HepG2 (cell line): ENCODE data around the gene SLC17A9. TPM values are rescaled to one million over a fixed set of nuclear protein-coding genes. Genes with fewer than 3 reads are reported as not detected.
A peak's percentile ranks its signal among the peaks of the same experiment; 100 is the strongest.

Experiments used
- FIP1L1 ChIP-seq: fragments of 200-400 bp; formaldehyde crosslinking; IDR thresholded peaks from 2 replicates; pipeline ENCODE4 v1.6.1; 2018; ENCODE audit warnings: low read depth, mild to moderate bottlenecking, low read length, moderate library complexity, borderline replicate concordance; ENCODE audit not compliant: insufficient read depth
- HNRNPK ChIP-seq: fragments of 200-400 bp; formaldehyde crosslinking; IDR thresholded peaks from 2 replicates; pipeline ENCODE4 v1.6.1; 2018; ENCODE audit warnings: low read length, low read depth, moderate library complexity, mild to moderate bottlenecking; ENCODE audit not compliant: poor library complexity, severe bottlenecking
- HOXA9 ChIP-seq: sonication (generic); formaldehyde crosslinking; IDR thresholded peaks from 2 replicates; pipeline ENCODE4 v1.8.1; 2022; ENCODE audit warnings: missing genetic modification reagents, mild to moderate bottlenecking, moderate library complexity, borderline replicate concordance
- KDM5B ChIP-seq: sonication (generic); formaldehyde crosslinking; IDR thresholded peaks from 2 replicates; pipeline ENCODE4 v1.4.0; 2020; ENCODE audit warnings: missing genetic modification reagents, mild to moderate bottlenecking, borderline replicate concordance
- POLR2AphosphoS2 ChIP-seq: IDR thresholded peaks from 2 replicates; pipeline ENCODE4 v1.6.1; 2011; ENCODE audit warnings: low read depth, low read length, improper control_type of control experiment
- SALL1 ChIP-seq: sonication (generic); formaldehyde crosslinking; IDR thresholded peaks from 2 replicates; pipeline ENCODE4 v1.8.0; 2022; ENCODE audit warnings: mild to moderate bottlenecking, missing genetic modification reagents
- TRIM24 ChIP-seq: sonication (generic); formaldehyde crosslinking; IDR thresholded peaks from 2 replicates; pipeline ENCODE4 v1.8.0; 2022; ENCODE audit warnings: mild to moderate bottlenecking, missing genetic modification reagents
- ZC3H13 ChIP-seq: sonication (generic); formaldehyde crosslinking; IDR thresholded peaks from 2 replicates; pipeline ENCODE4 v1.8.1; 2023; ENCODE audit warnings: mild to moderate bottlenecking, missing genetic modification reagents, moderate library complexity
- ZC3H4 ChIP-seq: sonication (generic); formaldehyde crosslinking; IDR thresholded peaks from 2 replicates; pipeline ENCODE4 v1.4.0; 2020; ENCODE audit warnings: missing genetic modification reagents, borderline replicate concordance
- ZNF292 ChIP-seq: sonication (generic); formaldehyde crosslinking; IDR thresholded peaks from 2 replicates; pipeline ENCODE4 v1.8.1; 2022; ENCODE audit warnings: mild to moderate bottlenecking, low read depth, missing genetic modification reagents, borderline replicate concordance
- ZNF605 ChIP-seq: sonication (generic); formaldehyde crosslinking; IDR thresholded peaks from 2 replicates; pipeline ENCODE4 v1.8.0; 2022; ENCODE audit warnings: mild to moderate bottlenecking, missing genetic modification reagents
- polyA plus RNA-seq, 8 experiments: library from polyadenylated mRNA; depleted of rRNA in 3 of 8; stranded (reverse) in 7 of 8; unstranded in 1 of 8; fragments of >200 nt; fragmentation: Illumina TruSeq in 4 of 8; extraction: Trizol in 4 of 8; gene quantifications; 2 replicates each; pipeline versions ENCODE4 v1.2.1 to v1.2.3, GENCODE V29; 2011 to 2016; ENCODE audit warnings: low read depth in 4 of 8, missing spikeins in 1 of 8, mixed read lengths in 1 of 8; ENCODE audit not compliant: insufficient read depth in 1 of 8
- total RNA-seq, 5 experiments: library from RNA; depleted of rRNA; stranded (reverse); fragments of >200 nt; fragmentation: Illumina TruSeq; extraction: Trizol; gene quantifications; 2 replicates each; pipeline ENCODE4 v1.2.3, GENCODE V29; 2016; ENCODE audit warnings: low read depth in 1 of 5
- TF ChIP-seq, protein P1 (sequence below): sonication (generic); formaldehyde crosslinking; IDR thresholded peaks from 2 replicates; pipeline ENCODE4 v1.4.0; 2020; ENCODE audit warnings: low read depth, mild to moderate bottlenecking, missing genetic modification reagents
- TF ChIP-seq, protein P2 (sequence below): sonication (generic); formaldehyde crosslinking; conservative IDR thresholded peaks from 2 replicates; pipeline ENCODE4 v1.8.0; 2022; ENCODE audit warnings: low read depth, missing genetic modification reagents
- TF ChIP-seq, protein P3 (sequence below): sonication (generic); formaldehyde crosslinking; IDR thresholded peaks from 2 replicates; pipeline ENCODE4 v1.4.0; 2020; ENCODE audit warnings: mild to moderate bottlenecking, missing genetic modification reagents
- TF ChIP-seq, protein P4 (sequence below): IDR thresholded peaks from 2 replicates; pipeline ENCODE4 v1.6.1; 2018; ENCODE audit warnings: missing genetic modification reagents, mild to moderate bottlenecking, missing compliant biosample characterization
- TF ChIP-seq, protein P5 (sequence below): sonication (generic); formaldehyde crosslinking; IDR thresholded peaks from 2 replicates; pipeline ENCODE4 v1.8.0; 2022; ENCODE audit warnings: mild to moderate bottlenecking, missing genetic modification reagents, moderate library complexity
- TF ChIP-seq, protein P6 (sequence below): sonication (generic); formaldehyde crosslinking; IDR thresholded peaks from 2 replicates; pipeline ENCODE4 v1.8.1; 2023; ENCODE audit warnings: missing genetic modification reagents, inconsistent platforms, borderline replicate concordance

Gene SLC17A9
- total and polyA plus RNA-seq, 2 of the 13 experiments (the other 11 are each of a cell fraction or from before 2014, with no cell fraction given), result 110 to 191 TPM

DNA sequence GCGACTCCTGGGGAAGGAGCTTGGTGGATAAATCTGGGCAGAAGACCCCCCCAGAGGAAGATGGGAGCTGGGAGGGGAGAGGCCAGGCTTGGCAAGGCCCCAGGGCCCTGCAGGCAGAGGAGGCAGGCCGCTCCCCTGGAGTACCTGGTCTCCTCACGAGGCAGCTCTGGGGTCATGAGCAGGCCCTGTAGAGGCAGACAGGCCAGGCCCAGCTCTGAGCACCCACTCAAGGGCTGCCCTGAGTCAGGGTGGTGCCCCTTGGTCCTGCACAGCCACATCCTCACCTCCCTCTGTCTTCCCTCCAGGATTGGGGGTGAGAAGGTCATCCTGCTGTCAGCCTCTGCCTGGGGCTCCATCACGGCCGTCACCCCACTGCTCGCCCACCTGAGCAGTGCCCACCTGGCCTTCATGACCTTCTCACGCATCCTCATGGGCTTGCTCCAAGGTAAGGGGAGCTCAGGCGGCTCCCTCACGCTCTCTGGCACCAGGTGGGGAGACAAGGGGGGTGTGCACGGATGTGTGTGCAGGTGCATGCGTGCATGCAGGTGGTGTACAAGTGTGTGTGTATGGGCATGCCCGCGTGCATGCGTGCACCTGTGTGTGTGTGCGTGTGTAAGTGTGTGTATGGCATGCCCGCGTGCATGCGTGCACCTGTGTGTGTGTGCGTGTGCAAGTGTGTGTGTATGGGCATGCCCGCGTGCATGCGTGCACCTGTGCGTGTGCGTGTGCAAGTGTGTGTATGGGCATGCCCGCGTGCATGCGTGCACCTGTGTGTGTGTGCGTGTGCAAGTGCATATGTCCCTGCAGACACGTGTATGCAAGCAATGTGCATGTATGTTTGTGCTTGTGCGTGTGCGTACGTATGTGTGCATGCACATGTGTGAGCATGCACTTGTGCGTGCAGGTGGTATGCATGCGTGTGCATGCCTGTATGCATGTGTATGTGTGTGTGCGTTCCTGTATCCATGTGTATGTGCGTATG is 4.9 kb downstream of the SLC17A9 start (continued):
- TF ChIP-seq, protein P1, sequence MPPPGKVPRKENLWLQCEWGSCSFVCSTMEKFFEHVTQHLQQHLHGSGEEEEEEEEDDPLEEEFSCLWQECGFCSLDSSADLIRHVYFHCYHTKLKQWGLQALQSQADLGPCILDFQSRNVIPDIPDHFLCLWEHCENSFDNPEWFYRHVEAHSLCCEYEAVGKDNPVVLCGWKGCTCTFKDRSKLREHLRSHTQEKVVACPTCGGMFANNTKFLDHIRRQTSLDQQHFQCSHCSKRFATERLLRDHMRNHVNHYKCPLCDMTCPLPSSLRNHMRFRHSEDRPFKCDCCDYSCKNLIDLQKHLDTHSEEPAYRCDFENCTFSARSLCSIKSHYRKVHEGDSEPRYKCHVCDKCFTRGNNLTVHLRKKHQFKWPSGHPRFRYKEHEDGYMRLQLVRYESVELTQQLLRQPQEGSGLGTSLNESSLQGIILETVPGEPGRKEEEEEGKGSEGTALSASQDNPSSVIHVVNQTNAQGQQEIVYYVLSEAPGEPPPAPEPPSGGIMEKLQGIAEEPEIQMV, result 0 out of 2 replicates have a peak, but pooled peaks have one; percentile 23
- TF ChIP-seq HOXA9 (CRISPR knock-in tag) (0 out of 2 replicates have a peak, but pooled peaks have one; percentile 81), ZNF605 (CRISPR knock-in tag) (peak; percentile 46; the same call in 1 of the 2 replicates), HNRNPK (no peak), POLR2AphosphoS2 (peak; percentile 26; the same call in 1 of the 2 replicates), ZC3H13 (CRISPR knock-in tag) (peak; percentile 62; the same call in 1 of the 2 replicates), FIP1L1 (no peak), ZNF292 (CRISPR knock-in tag) (no peak), KDM5B (CRISPR knock-in tag) (0 out of 2 replicates have a peak, but pooled peaks have one; percentile 48), TRIM24 (CRISPR knock-in tag) (peak; percentile 46; the same call in 1 of the 2 replicates), SALL1 (CRISPR knock-in tag) (peak; percentile 17; the same call in 1 of the 2 replicates), ZC3H4 (CRISPR knock-in tag) (0 out of 2 replicates have a peak, but pooled peaks have one; percentile 40)
- TF ChIP-seq, protein P2, sequence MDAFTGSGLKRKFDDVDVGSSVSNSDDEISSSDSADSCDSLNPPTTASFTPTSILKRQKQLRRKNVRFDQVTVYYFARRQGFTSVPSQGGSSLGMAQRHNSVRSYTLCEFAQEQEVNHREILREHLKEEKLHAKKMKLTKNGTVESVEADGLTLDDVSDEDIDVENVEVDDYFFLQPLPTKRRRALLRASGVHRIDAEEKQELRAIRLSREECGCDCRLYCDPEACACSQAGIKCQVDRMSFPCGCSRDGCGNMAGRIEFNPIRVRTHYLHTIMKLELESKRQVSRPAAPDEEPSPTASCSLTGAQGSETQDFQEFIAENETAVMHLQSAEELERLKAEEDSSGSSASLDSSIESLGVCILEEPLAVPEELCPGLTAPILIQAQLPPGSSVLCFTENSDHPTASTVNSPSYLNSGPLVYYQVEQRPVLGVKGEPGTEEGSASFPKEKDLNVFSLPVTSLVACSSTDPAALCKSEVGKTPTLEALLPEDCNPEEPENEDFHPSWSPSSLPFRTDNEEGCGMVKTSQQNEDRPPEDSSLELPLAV, result peak; percentile 6; the same call in 1 of the 2 replicates
- TF ChIP-seq, protein P3, sequence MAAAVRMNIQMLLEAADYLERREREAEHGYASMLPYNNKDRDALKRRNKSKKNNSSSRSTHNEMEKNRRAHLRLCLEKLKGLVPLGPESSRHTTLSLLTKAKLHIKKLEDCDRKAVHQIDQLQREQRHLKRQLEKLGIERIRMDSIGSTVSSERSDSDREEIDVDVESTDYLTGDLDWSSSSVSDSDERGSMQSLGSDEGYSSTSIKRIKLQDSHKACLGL (CRISPR knock-in tag), result 0 out of 2 replicates have a peak, but pooled peaks have one; percentile 32
- TF ChIP-seq, protein P4, sequence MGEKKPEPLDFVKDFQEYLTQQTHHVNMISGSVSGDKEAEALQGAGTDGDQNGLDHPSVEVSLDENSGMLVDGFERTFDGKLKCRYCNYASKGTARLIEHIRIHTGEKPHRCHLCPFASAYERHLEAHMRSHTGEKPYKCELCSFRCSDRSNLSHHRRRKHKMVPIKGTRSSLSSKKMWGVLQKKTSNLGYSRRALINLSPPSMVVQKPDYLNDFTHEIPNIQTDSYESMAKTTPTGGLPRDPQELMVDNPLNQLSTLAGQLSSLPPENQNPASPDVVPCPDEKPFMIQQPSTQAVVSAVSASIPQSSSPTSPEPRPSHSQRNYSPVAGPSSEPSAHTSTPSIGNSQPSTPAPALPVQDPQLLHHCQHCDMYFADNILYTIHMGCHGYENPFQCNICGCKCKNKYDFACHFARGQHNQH (CRISPR knock-in tag), result peak; percentile 44; the same call in 1 of the 2 replicates
- TF ChIP-seq, protein P5, sequence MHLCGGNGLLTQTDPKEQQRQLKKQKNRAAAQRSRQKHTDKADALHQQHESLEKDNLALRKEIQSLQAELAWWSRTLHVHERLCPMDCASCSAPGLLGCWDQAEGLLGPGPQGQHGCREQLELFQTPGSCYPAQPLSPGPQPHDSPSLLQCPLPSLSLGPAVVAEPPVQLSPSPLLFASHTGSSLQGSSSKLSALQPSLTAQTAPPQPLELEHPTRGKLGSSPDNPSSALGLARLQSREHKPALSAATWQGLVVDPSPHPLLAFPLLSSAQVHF (CRISPR knock-in tag), result 0 out of 2 replicates have a peak, but pooled peaks have one; percentile 37
- TF ChIP-seq, protein P6, sequence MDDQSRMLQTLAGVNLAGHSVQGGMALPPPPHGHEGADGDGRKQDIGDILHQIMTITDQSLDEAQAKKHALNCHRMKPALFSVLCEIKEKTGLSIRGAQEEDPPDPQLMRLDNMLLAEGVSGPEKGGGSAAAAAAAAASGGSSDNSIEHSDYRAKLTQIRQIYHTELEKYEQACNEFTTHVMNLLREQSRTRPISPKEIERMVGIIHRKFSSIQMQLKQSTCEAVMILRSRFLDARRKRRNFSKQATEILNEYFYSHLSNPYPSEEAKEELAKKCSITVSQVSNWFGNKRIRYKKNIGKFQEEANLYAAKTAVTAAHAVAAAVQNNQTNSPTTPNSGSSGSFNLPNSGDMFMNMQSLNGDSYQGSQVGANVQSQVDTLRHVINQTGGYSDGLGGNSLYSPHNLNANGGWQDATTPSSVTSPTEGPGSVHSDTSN, result no peak
